K562 (cell line): ENCODE measurements around the gene PLCL1. TPM values are rescaled to one million over a fixed set of nuclear protein-coding genes. Genes with fewer than 3 reads are reported as not detected.
A peak's percentile ranks its signal among the peaks of the same experiment; 100 is the strongest.

Source experiments
- ATAC-seq: fragments of 200-7000 bp; cut with Tn5 transposase; 3 replicates; pipeline ENCODE4 v1.9.1; 2020; ENCODE audit warnings: moderate library complexity
- BruUV-seq: library from RNA; stranded (reverse); fragments of 400-500 nt; replicated peaks from 2 replicates; lab custom pipeline; 2021; lab: Mats Ljungman, UMichigan
- CTCF ChIA-PET: fragments of 300-600 bp; formaldehyde crosslinking; extraction: SDS; loops from one replicate; lab custom pipeline; 2021; ENCODE audit warnings: low intra/inter-chr PET ratio; lab: Yijun Ruan, JAX
- POLR2A ChIA-PET: fragments of 300-600, 350-650 bp; sonication (Branson Sonifier 250); formaldehyde crosslinking; extraction: SDS; loops from one replicate; lab custom pipeline; 2021; ENCODE audit warnings: antibody characterized with exemption, inconsistent platforms; lab: Yijun Ruan, JAX
- DNase-seq, 4 experiments: peaks; one replicate each; pipeline versions ENCODE4 v3.0.0 to v3.0.0-alpha.2; 2011 to 2018; ENCODE audit warnings: low spot score in 3 of 4, mixed read lengths in 3 of 4; ENCODE audit errors: extremely low read depth in 1 of 4
- FAIRE-seq: peaks from 2 replicates; lab custom pipeline; 2011; peaks lifted over from hg19 to GRCh38; lab: Jason Lieb, UNC
- H2AFZ ChIP-seq: 2 replicates; pipeline ENCODE4 v1.6.0; 2011; ENCODE audit warnings: low read depth, low read length, control low read depth, inconsistent platforms
- H3K27ac ChIP-seq: fragments of 200-600 bp; 3 replicates; pipeline ENCODE4 v1.8.0; 2011; ENCODE audit warnings: low read depth, mild to moderate bottlenecking, control low read depth, inconsistent platforms, low read length, moderate library complexity, mixed read lengths; ENCODE audit errors: extremely low read depth
- H3K27me3 ChIP-seq, 2 experiments: fragments of 300-600 bp in 1 of 2; 2 replicates in 1 of 2; 3 replicates in 1 of 2; pipeline versions ENCODE4 v1.6.0 to v1.8.0; 2011; ENCODE audit warnings: inconsistent platforms in 2 of 2, low read length in 2 of 2, mild to moderate bottlenecking in 1 of 2, mixed read lengths in 1 of 2, moderate library complexity in 1 of 2; ENCODE audit not compliant: control insufficient read depth in 2 of 2, insufficient read depth in 2 of 2
- H3K36me3 ChIP-seq: fragments of 300-600 bp; 3 replicates; pipeline ENCODE4 v1.8.0; 2011; ENCODE audit warnings: mild to moderate bottlenecking, low read length, inconsistent platforms; ENCODE audit not compliant: control insufficient read depth, insufficient read depth
- H3K4me1 ChIP-seq, 2 experiments: fragments of 200-600 bp in 1 of 2; replicated peaks in 1 of 2; 2 replicates in 1 of 2; 3 replicates in 1 of 2; pipeline versions ENCODE4 v1.5.1 to v1.8.0; 2011; ENCODE audit warnings: inconsistent platforms in 2 of 2, low read length in 2 of 2, mild to moderate bottlenecking in 1 of 2, mixed read lengths in 1 of 2, moderate library complexity in 1 of 2; ENCODE audit not compliant: control insufficient read depth in 2 of 2, insufficient read depth in 2 of 2
- H3K4me2 ChIP-seq: 2 replicates; pipeline ENCODE4 v1.6.1; 2011; ENCODE audit warnings: low read length, control low read depth, inconsistent platforms, mixed read lengths; ENCODE audit not compliant: insufficient read depth
- H3K4me3 ChIP-seq: fragments of 200-600 bp; sonication (generic), shearing (Covaris generic); 2 replicates; pipeline ENCODE4 v1.5.1; 2016; ENCODE audit warnings: control low read depth, inconsistent platforms
- H3K79me2 ChIP-seq: fragments of 200-600 bp; 3 replicates; pipeline ENCODE4 v1.8.0; 2011; ENCODE audit warnings: low read length, inconsistent platforms; ENCODE audit not compliant: control insufficient read depth, insufficient read depth
- H3K9ac ChIP-seq, 2 experiments: 2 replicates each; pipeline versions ENCODE4 v1.6.0 to v1.6.1; 2011; ENCODE audit warnings: low read depth in 2 of 2, low read length in 2 of 2, control low read depth in 1 of 2, inconsistent platforms in 1 of 2, mild to moderate bottlenecking in 1 of 2, mixed read lengths in 1 of 2; ENCODE audit not compliant: insufficient read depth in 1 of 2
- H3K9me1 ChIP-seq: one replicate; pipeline ENCODE4 v1.6.0; 2011; ENCODE audit warnings: inconsistent platforms, mild to moderate bottlenecking, low read length, moderate library complexity; ENCODE audit not compliant: control insufficient read depth, insufficient read depth
- H3K9me3 ChIP-seq: replicated peaks from 2 replicates; pipeline ENCODE4 v1.5.1; 2011; ENCODE audit warnings: low read depth, low read length, inconsistent platforms; ENCODE audit not compliant: control insufficient read depth, insufficient read depth
- H4K20me1 ChIP-seq: replicated peaks from 2 replicates; pipeline ENCODE4 v1.6.1; 2011; ENCODE audit warnings: low read length, inconsistent platforms, mixed read lengths; ENCODE audit not compliant: control insufficient read depth, insufficient read depth
- GABPA ChIP-seq: fragments of 200-800 bp; sonication (Bioruptor generic); conservative IDR thresholded peaks from 2 replicates; pipeline ENCODE4 v1.6.1; 2016; ENCODE audit warnings: low read depth, missing genetic modification characterization, missing compliant biosample characterization
- MBD1 ChIP-seq: fragments of 250-450 bp; sonication (Bioruptor Pico); IDR thresholded peaks from 2 replicates; pipeline ENCODE4 v1.8.0; 2022; ENCODE audit warnings: inconsistent platforms
- RBM15 ChIP-seq: fragments of 200-400 bp; formaldehyde crosslinking; IDR thresholded peaks from 2 replicates; pipeline ENCODE4 v1.6.1; 2018; ENCODE audit warnings: mild to moderate bottlenecking, low read length, moderate library complexity; ENCODE audit not compliant: insufficient read depth
- SIRT6 ChIP-seq: IDR thresholded peaks from one replicate; pipeline ENCODE4 v1.6.1; 2012; ENCODE audit warnings: low read depth, mild to moderate bottlenecking, control low read depth, inconsistent platforms, low read length, moderate library complexity
- TEAD1 ChIP-seq, 2 experiments: fragments of 450-650 bp in 1 of 2; sonication (generic) in 1 of 2; formaldehyde crosslinking; IDR thresholded peaks; 2 replicates each; pipeline versions ENCODE4 v1.4.0 to v1.8.0; 2020 to 2022; ENCODE audit warnings: mild to moderate bottlenecking in 2 of 2, missing genetic modification reagents in 1 of 2
- ZBTB40 ChIP-seq, 2 experiments: fragments of 450-650 bp in 1 of 2; sonication (generic) in 1 of 2; formaldehyde crosslinking in 1 of 2; IDR thresholded peaks; 2 replicates each; pipeline versions ENCODE4 v1.7.1 to v1.9.0; 2016 to 2022; ENCODE audit warnings: inconsistent platforms in 1 of 2, mild to moderate bottlenecking in 1 of 2, missing genetic modification reagents in 1 of 2
- ZEB2 ChIP-seq: fragments of 450-650 bp; IDR thresholded peaks from 2 replicates; pipeline ENCODE4 v1.6.1; 2016
- ZFX ChIP-seq: sonication (generic); formaldehyde crosslinking; IDR thresholded peaks from 2 replicates; pipeline ENCODE4 v1.8.0; 2022; ENCODE audit warnings: mild to moderate bottlenecking, missing genetic modification reagents, moderate library complexity
- WGBS: fragments of 100-300 bp; shearing (Covaris generic); methylation state at CpG from one replicate; pipeline ENCODE4 v1.1.6; 2016; ENCODE audit warnings: low coverage, mixed read lengths; ENCODE audit not compliant: insufficient coverage; ENCODE audit errors: missing lambda C conversion rate; 5-methylcytosine and 5-hydroxymethylcytosine counted together
- in situ Hi-C: fragments of 300-500 bp; cut with MboI; formaldehyde crosslinking; loops from 4 replicates; pipeline ENCODE4 v1.15.0; 2018; ENCODE audit warnings: inconsistent platforms, mixed read lengths
- intact Hi-C: fragments of 100-400 bp; cut with micrococcal nuclease; formaldehyde crosslinking; loops from 2 replicates; pipeline ENCODE4 v1.14.2; 2022
- polyA plus RNA-seq, 8 experiments: library from polyadenylated mRNA; depleted of rRNA in 4 of 8; stranded (reverse) in 5 of 8; unstranded in 3 of 8; fragments of >200 nt; fragmentation: Nextera tagmentation in 2 of 8; fragmentation: Illumina TruSeq in 1 of 8; extraction: Ambion mirVana in 2 of 8; extraction: Trizol in 1 of 8; gene quantifications; 2 replicates each; pipeline versions ENCODE4 v1.2.1 to v1.2.3, GENCODE V29; 2011 to 2014; ENCODE audit warnings: inconsistent platforms in 1 of 8, missing spikeins in 1 of 8
- total RNA-seq, 7 experiments: library from RNA; depleted of rRNA in 6 of 7; stranded (reverse); fragments of >200 nt in 6 of 7; fragmentation: Illumina TruSeq in 2 of 7; extraction: Trizol in 2 of 7; gene quantifications; 2 replicates each; pipeline versions ENCODE4 v1.2.1 to v1.2.3, GENCODE V29; 2011 to 2021; ENCODE audit warnings: low replicate concordance in 1 of 7

PLCL1 gene
- total and polyA plus RNA-seq, 9 of the 15 experiments (the other 6 are each of a cell fraction or from before 2014, with no cell fraction given), result 2.0 to 17.7 (median 8.6) TPM

GRCh38 chr2:197972061-197972460 is 167.7 kb downstream of the PLCL1 start:
- 45% methylated on average over 2 of the region's 2 CpGs for WGBS

More at GRCh38 chr2:197972061-197972460, 167.7 kb downstream of the PLCL1 start:
- H3K9ac ChIP-seq, result no peak overlapping the region
- H3K4me1 ChIP-seq, result peaks cover 0 to 41% of the 10 kb centered on the region in 2 experiments; a peak in 4 of 5 replicates
- H4K20me1 ChIP-seq, result no peaks in the 10 kb centered on the region
- no peak overlapping the region for H2AFZ ChIP-seq
- no peak overlapping the region for H3K4me2 ChIP-seq
- no TSS peak for BruUV-seq
- no peaks in the 10 kb centered on the region; the same call in 1 of the 2 replicates for H3K9me3 ChIP-seq
- no peaks in the 10 kb centered on the region; the same call in none of the 3 replicates for H3K36me3 ChIP-seq
- TF ChIP-seq ZEB2 (no peak), ZFX (no peak), GABPA (no peak), TEAD1 (CRISPR knock-in tag; IDR thresholded peaks at IDR 0.05) (no peak), SIRT6 (no peak), MBD1 (CRISPR knock-in tag) (no peak), ZBTB40 (IDR thresholded peaks at IDR 0.05) (no peak), ZBTB40 (CRISPR knock-in tag; IDR thresholded peaks at IDR 0.05) (no peak), RBM15 (no peak)
- TF ChIP-seq, all 486 proteins: peak for 0
- in situ Hi-C loops (no loop called here), intact Hi-C loops (no loop called here)
- Histone ChIP-seq H3K4me3 (no peak overlapping the region), H3K79me2 (peaks cover 65% of the 10 kb centered on the region), H3K27ac (peak overlapping the region; percentile 35; the same call in 1 of the 3 replicates), H3K27me3 (no peaks in the 10 kb centered on the region), H3K9me1 (no peaks in the 10 kb centered on the region)
- FAIRE-seq, result no peak
- ChIA-PET POLR2A (no interaction called here), CTCF (no interaction called here)
- no peak for DNase-seq
- no peak for ATAC-seq
